ENCODE results near the gene SPRED2.

SPRED2 gene

GRCh38 chr2:65297544-65297943 lies 134.9 kb downstream of the SPRED2 start:
- DNase-seq = no peak

GRCh38 chr2:65296971-65297370 lies 135.4 kb downstream of the SPRED2 start:
- DNase-seq = no peak

GRCh38 chr2:65294701-65295100 lies 137.7 kb downstream of the SPRED2 start:
- no peak for DNase-seq

DNA sequence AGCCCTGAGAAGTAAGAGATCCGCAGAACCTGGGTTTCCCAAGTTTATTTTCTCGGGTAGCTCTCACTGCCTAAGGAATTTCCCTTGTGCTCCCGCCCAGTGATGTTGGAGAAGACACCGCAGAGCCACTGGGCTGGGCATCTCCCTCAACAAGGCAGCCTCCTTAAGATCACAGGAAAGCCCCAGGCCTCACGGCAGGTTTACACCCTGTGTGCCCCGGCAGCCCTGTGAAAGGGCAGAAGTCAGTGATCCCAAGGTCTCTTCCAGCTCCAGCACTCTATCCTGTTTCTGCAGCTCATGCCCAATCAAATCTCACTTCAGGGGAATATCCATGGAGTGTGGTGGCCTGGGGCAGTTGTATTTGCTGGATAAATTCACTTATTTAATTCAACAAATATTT lies 138.3 kb downstream of the SPRED2 start:
- DNase-seq = no peak

GRCh38 chr2:65293376-65293775 lies 139.0 kb downstream of the SPRED2 start:
- DNase-seq = no peak

- DNase-seq = no peak
These were observed 139.9 kb downstream of the SPRED2 start for GRCh38 chr2:65292461-65293011.

GRCh38 chr2:65292106-65292400 lies 140.3 kb downstream of the SPRED2 start:
- no peak for DNase-seq

DNA sequence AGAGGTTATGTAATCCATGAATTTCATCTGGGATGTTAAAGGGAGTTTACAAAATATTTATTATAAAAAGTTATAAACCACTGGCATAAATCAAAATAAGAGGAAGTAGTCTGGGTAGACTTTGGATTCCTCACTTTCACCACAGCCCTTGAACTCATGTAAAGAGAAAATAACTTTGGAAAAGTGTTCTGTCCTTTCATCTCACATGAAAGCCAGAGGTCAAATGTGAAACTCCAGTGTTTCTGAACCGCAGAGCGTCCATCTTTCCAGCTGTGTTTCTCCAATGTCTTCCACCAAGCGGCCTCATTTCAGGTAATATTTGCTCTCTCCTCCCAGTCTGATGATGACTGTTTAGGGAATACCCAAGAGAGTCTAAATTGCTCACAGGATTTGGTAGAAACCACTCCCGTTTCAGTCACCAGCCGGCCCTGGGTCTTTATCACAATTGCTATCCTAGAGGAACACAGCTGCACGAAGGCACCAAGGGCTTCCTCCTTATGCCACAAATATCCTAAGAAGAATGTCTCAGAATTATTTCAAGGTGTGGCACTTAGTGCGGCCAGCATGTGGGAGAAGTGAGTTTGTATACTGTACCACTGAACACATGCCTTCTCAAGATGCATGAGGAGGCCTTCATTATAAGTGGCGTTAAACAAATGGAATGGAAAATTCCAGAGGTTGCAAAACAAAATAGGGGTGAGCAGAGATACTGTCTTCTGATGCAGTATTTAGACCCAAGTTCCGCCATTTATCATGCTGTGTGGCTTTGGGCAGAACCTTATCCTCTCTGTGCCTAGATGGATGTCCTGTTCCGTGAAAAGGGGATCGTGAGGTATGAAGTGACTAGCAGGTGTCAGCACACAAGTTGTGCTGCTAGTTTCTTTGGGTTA lies 140.9 kb downstream of the SPRED2 start:
- no peak for DNase-seq

GRCh38 chr2:65287364-65287763 lies 145.0 kb downstream of the SPRED2 start:
- DNase-seq = no peak

DNA sequence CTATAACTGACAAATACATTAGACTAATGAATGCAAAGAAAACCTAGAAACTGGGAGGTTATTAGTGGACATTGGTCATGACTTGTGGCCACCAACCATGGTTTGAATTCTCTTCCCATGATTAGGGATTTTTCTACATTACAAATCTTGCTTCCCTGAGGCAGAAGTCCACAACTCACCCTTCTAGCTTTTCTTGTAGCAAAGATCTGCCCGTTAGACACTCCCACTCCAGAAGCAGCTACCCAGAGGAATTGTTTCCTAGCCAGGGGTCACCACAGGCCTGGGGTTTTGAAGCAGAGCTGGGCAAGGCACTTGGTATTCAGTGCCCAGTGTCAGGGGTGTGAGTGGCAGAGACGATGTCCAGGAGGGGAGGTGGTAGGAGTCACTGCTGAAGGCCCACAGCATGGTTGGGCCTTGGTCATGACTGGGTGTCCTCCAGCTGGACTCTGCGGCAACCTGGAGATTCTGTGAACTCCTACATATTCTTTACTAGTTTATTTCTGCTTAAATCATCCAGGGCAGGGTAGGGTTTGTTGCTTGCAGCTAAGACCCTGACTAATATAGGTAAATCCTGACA lies 149.8 kb downstream of the SPRED2 start:
- DNase-seq = no peak

DNA sequence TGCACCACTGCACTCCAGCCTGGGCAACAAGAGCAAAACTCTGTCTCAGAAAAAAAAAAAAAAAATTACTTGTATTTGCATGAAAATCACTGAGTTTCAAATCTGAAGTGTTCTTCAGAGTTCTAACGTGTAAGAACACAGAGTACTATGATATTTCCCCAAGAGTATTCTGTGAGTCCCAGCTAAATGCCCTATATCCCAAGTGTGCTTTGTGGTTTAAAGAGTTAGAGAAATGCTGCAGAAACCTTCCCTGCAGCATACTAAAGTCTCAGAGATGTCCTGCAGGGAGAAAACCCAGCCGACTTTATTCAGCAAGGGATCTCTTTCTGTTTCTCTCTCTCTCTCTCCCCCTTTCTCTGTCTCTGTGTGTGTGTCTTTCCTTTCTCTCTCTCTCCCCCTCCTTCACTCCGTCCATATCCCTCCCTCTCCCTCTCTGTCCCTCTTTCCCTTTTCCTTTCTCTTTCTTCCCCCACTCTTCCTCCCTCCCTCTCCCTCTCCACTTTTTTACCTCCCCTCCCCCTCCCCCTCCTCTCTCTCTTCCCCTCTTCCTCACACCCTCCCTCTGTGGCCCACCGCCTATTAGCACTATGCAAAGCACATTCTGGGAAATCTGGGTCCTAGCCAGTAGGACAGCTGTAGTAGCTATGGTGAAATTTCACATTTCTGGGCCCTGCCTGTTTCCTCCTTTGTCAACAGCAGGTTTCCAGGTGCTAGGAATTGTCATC lies 150.6 kb downstream of the SPRED2 start:
- no peak for DNase-seq

DNA sequence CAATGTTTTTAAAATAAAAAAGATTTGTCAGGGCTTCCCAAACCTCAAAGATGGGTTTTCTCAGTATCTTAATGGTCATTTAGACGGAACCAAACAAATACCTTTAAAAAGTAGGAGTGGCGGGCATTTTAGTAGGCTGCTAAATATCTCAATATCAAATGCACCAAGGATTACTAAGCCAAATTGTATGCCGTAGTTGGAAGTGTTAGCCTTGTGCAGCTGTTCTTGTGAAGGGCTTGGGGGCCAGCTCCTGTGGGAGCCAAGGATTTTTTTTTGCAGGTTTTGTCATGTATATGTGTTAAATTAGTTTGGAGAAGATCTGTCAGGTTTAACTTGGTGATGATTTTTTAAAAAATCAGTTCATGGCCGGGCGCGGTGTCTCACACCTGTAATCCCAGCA lies 152.6 kb downstream of the SPRED2 start:
- DNase-seq = no peak

DNA sequence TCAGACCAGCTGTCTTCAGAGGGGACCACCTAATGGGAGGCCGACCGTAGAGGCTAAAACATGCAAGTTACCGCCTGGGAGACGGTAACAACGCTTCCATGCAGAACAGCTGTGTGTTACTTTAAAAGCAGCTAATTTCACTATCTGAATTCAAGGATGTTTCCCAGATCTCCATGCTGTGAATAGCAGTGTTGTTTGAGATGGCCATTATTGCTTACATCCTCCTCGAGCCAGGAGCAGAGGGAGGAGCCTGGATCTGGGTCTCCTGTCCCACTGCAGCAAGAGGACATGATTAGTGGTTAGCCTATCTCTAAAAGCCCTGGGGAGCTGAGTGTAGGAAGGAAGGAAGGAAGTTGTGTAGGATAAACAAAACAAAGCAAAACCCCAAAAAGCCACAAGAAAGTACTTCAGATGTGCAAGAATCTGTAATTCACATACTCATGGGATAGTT lies 153.8 kb downstream of the SPRED2 start:
- no peak for DNase-seq

GRCh38 chr2:65277791-65278483 lies 154.5 kb downstream of the SPRED2 start:
- DNase-seq = no peak

- DNase-seq = no peak
These were observed 155.3 kb downstream of the SPRED2 start for GRCh38 chr2:65277118-65277517.

DNA sequence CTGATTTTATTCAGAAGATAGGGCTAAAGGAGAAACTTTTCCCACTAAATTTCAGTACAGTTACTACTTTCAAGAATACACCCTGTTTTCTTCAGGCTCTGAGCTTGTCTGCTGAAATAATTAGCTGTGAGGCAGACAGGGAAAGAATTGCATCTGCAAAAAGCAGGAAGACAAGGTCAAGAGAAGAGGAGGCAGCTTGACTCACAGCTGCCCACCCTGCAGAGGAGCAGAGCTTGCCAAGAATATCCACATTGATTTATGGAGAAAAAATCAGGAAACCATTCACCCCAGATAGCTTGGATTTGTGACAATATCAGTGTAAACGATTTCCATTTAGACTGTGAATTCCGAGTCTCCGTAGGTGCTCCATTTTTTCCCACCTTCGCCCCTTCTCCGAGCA lies 155.8 kb downstream of the SPRED2 start:
- no peak for DNase-seq

- no peak for DNase-seq
These were observed 157.1 kb downstream of the SPRED2 start for GRCh38 chr2:65275141-65275915.

DNA sequence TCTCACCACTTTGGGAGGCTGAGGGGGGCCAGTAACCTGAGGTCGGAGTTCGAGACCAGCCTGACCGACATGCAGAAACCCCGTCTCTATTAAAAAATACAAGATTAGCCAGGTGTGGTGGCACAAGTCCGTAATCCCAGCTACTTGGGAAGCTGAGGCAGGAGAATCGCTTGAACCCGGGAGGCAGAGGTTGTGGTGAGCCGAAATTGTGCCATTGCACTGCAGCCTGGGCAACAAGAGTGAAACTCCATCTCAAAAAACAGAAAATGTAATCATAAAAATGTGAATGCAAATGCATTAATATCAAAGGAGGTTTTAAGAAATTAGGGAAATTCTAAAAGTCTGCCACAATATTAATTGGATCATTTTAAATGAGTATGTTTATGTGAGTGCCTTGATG lies 159.1 kb downstream of the SPRED2 start:
- DNase-seq = no peak

GRCh38 chr2:65268957-65269356 lies 163.4 kb downstream of the SPRED2 start:
- DNase-seq = no peak

DNA sequence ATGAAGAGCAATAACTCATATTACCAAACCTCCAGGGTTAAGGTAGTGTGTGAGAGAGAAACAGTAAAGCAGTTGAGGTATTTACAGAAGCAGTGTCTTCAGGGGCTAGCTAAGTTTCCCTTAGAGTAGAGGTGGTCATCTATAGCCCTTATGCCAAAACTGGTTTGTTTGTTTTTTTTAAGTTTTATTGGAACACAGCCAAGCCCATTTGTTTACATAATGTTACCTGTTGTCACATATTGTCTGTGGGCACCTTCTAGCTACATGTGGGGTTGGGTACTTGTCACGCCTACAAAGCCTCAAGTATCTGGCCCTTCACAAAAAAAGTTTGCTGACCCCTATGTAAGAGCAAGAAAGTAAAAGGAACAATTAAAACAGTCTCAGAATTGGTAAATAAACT lies 165.4 kb downstream of the SPRED2 start:
- DNase-seq = no peak

GRCh38 chr2:65265671-65266045 lies 166.7 kb downstream of the SPRED2 start:
- DNase-seq = no peak

Data from NCI-H748 treated with DMSO at 0.1 percent for 48 hours (cell line).